Measurements from ENCODE around the gene KCND2.
"Not testable (repeated sequence)": the region's sequence is repeated elsewhere in the genome, so short reads cannot be mapped to it uniquely, and the experiment has no call there.

KCND2 gene

GRCh38 chr7:120588862-120589261 lies 315.9 kb downstream of the KCND2 start:
- no peak for DNase-seq

- no peak for DNase-seq
Measured at GRCh38 chr7:120600607-120601006, 327.6 kb downstream of the KCND2 start.

GRCh38 chr7:120603366-120603765 lies 330.4 kb downstream of the KCND2 start:
- DNase-seq: no peak

- peak; percentile 21 for DNase-seq
Measured at GRCh38 chr7:120609136-120609753, 336.3 kb downstream of the KCND2 start.

- DNase-seq: no peak
Measured at GRCh38 chr7:120611975-120612374, 339.0 kb downstream of the KCND2 start.

- DNase-seq: no peak
Measured at GRCh38 chr7:120615703-120616102, 342.7 kb downstream of the KCND2 start.

- DNase-seq: no peak
Measured at GRCh38 chr7:120617275-120617674, 344.3 kb downstream of the KCND2 start.

GRCh38 chr7:120628251-120628650 lies 355.3 kb downstream of the KCND2 start:
- DNase-seq: peak; percentile 8

GRCh38 chr7:120639884-120640283 lies 366.9 kb downstream of the KCND2 start:
- DNase-seq: no peak

GRCh38 chr7:120645966-120646365 lies 373.0 kb downstream of the KCND2 start:
- DNase-seq: no peak

- DNase-seq: no peak
Measured at GRCh38 chr7:120654241-120654640, 381.3 kb downstream of the KCND2 start.

- DNase-seq: no peak
Measured at GRCh38 chr7:120658516-120658915, 385.5 kb downstream of the KCND2 start.

GRCh38 chr7:120662291-120662690 lies 389.3 kb downstream of the KCND2 start:
- DNase-seq: no peak

- DNase-seq: no peak
Measured at GRCh38 chr7:120665068-120665467, 392.1 kb downstream of the KCND2 start.

- no peak for DNase-seq
Measured at GRCh38 chr7:120675076-120675475, 402.1 kb downstream of the KCND2 start.

- no peak for DNase-seq
Measured at GRCh38 chr7:120677535-120677934, 404.6 kb downstream of the KCND2 start.

GRCh38 chr7:120680985-120681384 lies 408.0 kb downstream of the KCND2 start:
- DNase-seq: no peak

GRCh38 chr7:120684463-120684862 lies 411.5 kb downstream of the KCND2 start:
- no peak for DNase-seq

- peak; percentile 3 for DNase-seq
Measured at GRCh38 chr7:120691915-120692314, 418.9 kb downstream of the KCND2 start.

GRCh38 chr7:120695848-120696247 lies 422.9 kb downstream of the KCND2 start:
- DNase-seq: no peak

GRCh38 chr7:120700796-120701195 lies 427.8 kb downstream of the KCND2 start:
- DNase-seq: no peak

GRCh38 chr7:120702408-120702807 lies 429.4 kb downstream of the KCND2 start:
- DNase-seq: not testable (repeated sequence)

- no peak for DNase-seq
Measured at GRCh38 chr7:120703585-120704240, 430.7 kb downstream of the KCND2 start.

GRCh38 chr7:120709252-120709971 lies 436.4 kb downstream of the KCND2 start:
- DNase-seq: no peak
